ENCODE results near the gene INSYN1. TPM values are rescaled to one million over a fixed set of nuclear protein-coding genes. Genes with fewer than 3 reads are reported as not detected.

INSYN1 gene
- total and polyA plus RNA-seq, 2 donors (not counting 1 experiment from before 2014, with no cell fraction given): not detected

GRCh38 chr15:73712107-73712506 lies 41.0 kb downstream of the INSYN1 start:
- H3K27ac ChIP-seq (ENCODE audit: low read length in 2 of 2): no peak overlapping the region
- no peaks in the 10 kb centered on the region for H3K4me1 ChIP-seq (ENCODE audit: control insufficient read depth in 2 of 2, insufficient read depth in 2 of 2, low read length in 2 of 2)
- no peak overlapping the region for H3K4me3 Mint-ChIP-seq
- no peaks in the 10 kb centered on the region for H3K9me3 Mint-ChIP-seq (ENCODE audit: insufficient read depth)
- ChIA-PET CTCF (no interaction called here), POLR2A (no interaction called here)
- H3K9ac ChIP-seq (ENCODE audit: low read length): no peak overlapping the region
- H4K20me1 ChIP-seq (ENCODE audit: control insufficient read depth, insufficient read depth, low read length, poor library complexity, severe bottlenecking): no peaks in the 10 kb centered on the region
- no peak for TF ChIP-seq EZH2 (IDR thresholded peaks at IDR 0.05; ENCODE audit: borderline replicate concordance, insufficient read depth, low read depth, low read length, poor library complexity, severe bottlenecking)
- TF ChIP-seq, protein P1, sequence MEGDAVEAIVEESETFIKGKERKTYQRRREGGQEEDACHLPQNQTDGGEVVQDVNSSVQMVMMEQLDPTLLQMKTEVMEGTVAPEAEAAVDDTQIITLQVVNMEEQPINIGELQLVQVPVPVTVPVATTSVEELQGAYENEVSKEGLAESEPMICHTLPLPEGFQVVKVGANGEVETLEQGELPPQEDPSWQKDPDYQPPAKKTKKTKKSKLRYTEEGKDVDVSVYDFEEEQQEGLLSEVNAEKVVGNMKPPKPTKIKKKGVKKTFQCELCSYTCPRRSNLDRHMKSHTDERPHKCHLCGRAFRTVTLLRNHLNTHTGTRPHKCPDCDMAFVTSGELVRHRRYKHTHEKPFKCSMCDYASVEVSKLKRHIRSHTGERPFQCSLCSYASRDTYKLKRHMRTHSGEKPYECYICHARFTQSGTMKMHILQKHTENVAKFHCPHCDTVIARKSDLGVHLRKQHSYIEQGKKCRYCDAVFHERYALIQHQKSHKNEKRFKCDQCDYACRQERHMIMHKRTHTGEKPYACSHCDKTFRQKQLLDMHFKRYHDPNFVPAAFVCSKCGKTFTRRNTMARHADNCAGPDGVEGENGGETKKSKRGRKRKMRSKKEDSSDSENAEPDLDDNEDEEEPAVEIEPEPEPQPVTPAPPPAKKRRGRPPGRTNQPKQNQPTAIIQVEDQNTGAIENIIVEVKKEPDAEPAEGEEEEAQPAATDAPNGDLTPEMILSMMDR (IDR thresholded peaks at IDR 0.05): no peak
- intact Hi-C loops (cut with micrococcal nuclease): no loop called here
- peaks cover 10% of the 10 kb centered on the region for H3K27me3 Mint-ChIP-seq
- no peak overlapping the region for H3K4me3 ChIP-seq (ENCODE audit: control extremely low read depth in 1 of 5, extremely low read depth in 1 of 5, insufficient read depth in 1 of 5, low read depth in 2 of 5, low read length in 4 of 5)
- H3K79me2 ChIP-seq (ENCODE audit: control insufficient read depth, insufficient read depth, low read length): no peaks in the 10 kb centered on the region
- H2AFZ ChIP-seq (ENCODE audit: insufficient read depth, low read depth, low read length, poor library complexity, severe bottlenecking): no peak overlapping the region
- no peaks in the 10 kb centered on the region for H3K9me3 ChIP-seq (ENCODE audit: control extremely low read depth in 1 of 3, control insufficient read depth in 2 of 3, insufficient read depth in 1 of 3, low read length in 2 of 3)
- no peak overlapping the region for H3K27ac Mint-ChIP-seq
- ATAC-seq (ENCODE audit: low read depth): no peak
- H3K36me3 ChIP-seq (replicated peaks in 1 of 2; ENCODE audit: control extremely low read depth in 1 of 2, control insufficient read depth in 1 of 2, extremely low read depth in 1 of 2, insufficient read depth in 2 of 2, low read length in 1 of 2): no peaks in the 10 kb centered on the region
- H3K4me1 Mint-ChIP-seq: no peaks in the 10 kb centered on the region
- no peak overlapping the region for H3K4me2 ChIP-seq (replicated peaks; ENCODE audit: low read depth, low read length, poor library complexity, severe bottlenecking)
- DNase-seq: no peak
- H3K27me3 ChIP-seq (replicated peaks in 1 of 4; ENCODE audit: control extremely low read depth in 1 of 4, control insufficient read depth in 3 of 4, insufficient read depth in 4 of 4, low read length in 3 of 4): no peaks in the 10 kb centered on the region

DNA sequence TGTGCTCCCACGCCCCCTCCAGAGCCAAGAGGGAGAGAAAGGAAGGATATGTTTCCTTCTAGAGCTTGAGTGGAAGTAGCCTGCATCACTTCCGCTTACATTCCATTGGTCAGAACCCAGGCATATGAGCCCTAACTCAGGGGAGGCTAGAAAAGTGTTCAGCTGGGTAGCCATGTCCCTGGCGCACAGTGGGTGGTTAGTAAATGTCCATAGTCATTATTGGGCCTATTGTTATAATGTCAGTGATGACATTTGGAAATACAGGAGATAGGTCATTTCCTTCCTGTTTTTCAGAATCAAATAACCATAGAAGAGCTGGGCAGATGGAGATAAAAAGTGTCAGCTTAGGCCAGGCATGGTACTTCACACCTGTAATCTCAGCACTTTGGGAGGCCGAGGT lies 41.6 kb downstream of the INSYN1 start:
- H3K4me1 Mint-ChIP-seq: no peaks in the 10 kb centered on the region
- H4K20me1 ChIP-seq (ENCODE audit: control insufficient read depth, insufficient read depth, low read length, poor library complexity, severe bottlenecking): no peaks in the 10 kb centered on the region
- H3K4me2 ChIP-seq (replicated peaks; ENCODE audit: low read depth, low read length, poor library complexity, severe bottlenecking): no peak overlapping the region
- ChIA-PET CTCF (no interaction called here), POLR2A (no interaction called here)
- H3K4me1 ChIP-seq (ENCODE audit: control insufficient read depth in 2 of 2, insufficient read depth in 2 of 2, low read length in 2 of 2): no peaks in the 10 kb centered on the region
- no peaks in the 10 kb centered on the region for H3K9me3 Mint-ChIP-seq (ENCODE audit: insufficient read depth)
- H3K9me3 ChIP-seq (ENCODE audit: control extremely low read depth in 1 of 3, control insufficient read depth in 2 of 3, insufficient read depth in 1 of 3, low read length in 2 of 3): no peaks in the 10 kb centered on the region
- H3K4me3 ChIP-seq (ENCODE audit: control extremely low read depth in 1 of 5, extremely low read depth in 1 of 5, insufficient read depth in 1 of 5, low read depth in 2 of 5, low read length in 4 of 5): no peak overlapping the region
- no peak overlapping the region for H3K27ac ChIP-seq (ENCODE audit: low read length in 2 of 2)
- no peak overlapping the region for H3K4me3 Mint-ChIP-seq
- H3K36me3 ChIP-seq (replicated peaks in 1 of 2; ENCODE audit: control extremely low read depth in 1 of 2, control insufficient read depth in 1 of 2, extremely low read depth in 1 of 2, insufficient read depth in 2 of 2, low read length in 1 of 2): no peaks in the 10 kb centered on the region
- TF ChIP-seq EZH2 (IDR thresholded peaks at IDR 0.05; ENCODE audit: borderline replicate concordance, insufficient read depth, low read depth, low read length, poor library complexity, severe bottlenecking): no peak
- TF ChIP-seq, protein P1 (IDR thresholded peaks at IDR 0.05): no peak
- H3K27me3 ChIP-seq (replicated peaks in 1 of 4; ENCODE audit: control extremely low read depth in 1 of 4, control insufficient read depth in 3 of 4, insufficient read depth in 4 of 4, low read length in 3 of 4): no peaks in the 10 kb centered on the region
- ATAC-seq (ENCODE audit: low read depth): no peak
- no peaks in the 10 kb centered on the region for H3K79me2 ChIP-seq (ENCODE audit: control insufficient read depth, insufficient read depth, low read length)
- no peak overlapping the region for H3K9ac ChIP-seq (ENCODE audit: low read length)
- H3K27ac Mint-ChIP-seq: no peak overlapping the region
- DNase-seq: no peak
- WGBS (ENCODE audit: insufficient coverage): no CpG with 5 or more reads among the region's 4 CpGs
- intact Hi-C loops (cut with micrococcal nuclease): no loop called here
- H2AFZ ChIP-seq (ENCODE audit: insufficient read depth, low read depth, low read length, poor library complexity, severe bottlenecking): no peak overlapping the region
- H3K27me3 Mint-ChIP-seq: peaks cover 12% of the 10 kb centered on the region
